GM18507 (cell line): Measurements from ENCODE around the gene LRRC8C.
"Not testable (repeated sequence)": the region's sequence is repeated elsewhere in the genome, so short reads cannot be mapped to it uniquely, and the experiment has no call there.

Experiments
- DNase-seq: peaks from one replicate; pipeline ENCODE4 v3.0.0; 2011; ENCODE audit warnings: low read depth; ENCODE audit not compliant: insufficient read length; ENCODE audit errors: extremely low spot score
- FAIRE-seq: peaks from 2 replicates; lab custom pipeline; 2011; peaks lifted over from hg19 to GRCh38; lab: Jason Lieb, UNC

Gene LRRC8C

DNA sequence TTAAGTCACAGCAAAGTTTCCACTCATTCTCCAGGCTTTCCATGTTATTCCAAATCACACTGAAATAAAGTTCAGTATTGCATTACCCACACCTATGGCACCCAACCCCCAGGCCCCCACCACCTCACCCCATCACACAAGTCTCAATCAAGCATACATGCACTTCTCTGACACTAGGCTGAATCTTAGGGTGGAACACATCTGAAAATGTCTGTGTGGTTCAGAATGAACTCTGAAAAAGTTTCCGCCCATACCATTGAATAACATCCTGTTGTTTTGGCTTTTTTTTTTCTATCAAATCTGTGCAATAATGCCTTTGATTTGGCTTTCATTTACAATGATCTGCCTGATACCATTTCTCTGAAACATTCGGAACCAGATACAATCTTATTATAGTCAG is 25.8 kb upstream of the LRRC8C start:
- no peak for FAIRE-seq
- no peak for DNase-seq

DNA sequence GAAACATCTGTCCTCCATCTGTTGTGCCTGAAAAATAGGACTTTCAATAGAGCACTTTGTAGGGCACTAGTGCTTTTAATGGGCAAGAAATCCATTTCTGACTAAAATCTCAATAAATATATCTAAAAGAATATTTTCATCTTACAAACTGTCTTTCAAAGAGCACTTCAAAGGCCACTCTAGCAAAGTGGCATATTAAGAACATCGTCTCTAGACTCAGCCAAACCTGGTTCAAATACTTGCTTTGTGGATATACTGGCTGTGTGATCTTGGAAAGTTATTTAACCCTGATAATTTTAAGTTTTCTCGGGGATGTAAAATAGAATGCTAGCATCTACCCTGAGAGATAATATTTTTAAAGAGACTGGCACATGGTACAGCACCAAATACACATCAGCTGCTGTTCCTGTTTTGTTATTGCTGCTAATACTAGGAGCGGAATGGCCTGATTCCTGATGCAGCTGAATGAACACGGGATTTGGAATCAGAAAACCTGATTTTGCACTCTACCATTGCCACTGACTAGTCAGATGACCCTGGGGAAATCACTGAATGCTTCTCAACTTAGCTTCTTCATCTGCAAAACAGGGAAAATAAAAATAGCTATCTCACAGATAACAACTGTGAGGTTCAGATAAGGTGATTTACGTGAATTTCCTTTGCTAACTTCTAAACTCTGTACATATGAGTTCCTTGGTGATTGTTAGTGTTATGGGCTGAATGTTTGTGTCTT is 25.2 kb upstream of the LRRC8C start:
- DNase-seq (no peak), FAIRE-seq (no peak)

DNA sequence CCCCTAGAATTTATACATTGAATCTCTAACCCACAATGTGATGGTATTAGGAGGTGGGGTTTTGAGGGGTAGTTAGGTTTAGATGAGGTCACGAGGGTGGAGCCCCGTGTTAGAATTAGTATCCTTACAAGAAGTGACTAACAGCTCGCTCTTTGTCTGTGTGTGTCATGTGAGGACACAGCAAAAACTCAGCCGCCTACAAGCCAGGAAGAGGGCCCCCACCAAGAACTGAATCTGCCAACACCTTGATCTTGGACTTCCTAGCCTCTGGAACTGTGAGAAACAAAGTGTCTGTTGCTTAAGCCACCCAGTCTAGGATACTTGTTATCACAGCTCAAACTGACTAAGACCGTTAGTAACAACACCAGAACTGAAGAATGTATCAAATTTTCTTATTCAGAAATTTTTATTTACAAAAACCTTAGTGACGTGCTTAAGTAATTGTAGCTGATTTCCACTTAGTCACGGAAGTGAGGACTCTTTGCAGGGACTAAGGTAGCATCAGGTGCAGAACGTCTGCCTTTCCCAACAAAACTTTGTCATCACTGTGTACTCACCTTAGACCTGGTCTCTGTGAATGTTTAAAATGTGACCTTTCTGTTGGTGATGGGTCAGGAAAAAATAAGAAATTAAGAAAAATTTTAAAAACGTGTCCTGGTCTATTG is 24.5 kb upstream of the LRRC8C start:
- DNase-seq (no peak), FAIRE-seq (no peak)

DNA sequence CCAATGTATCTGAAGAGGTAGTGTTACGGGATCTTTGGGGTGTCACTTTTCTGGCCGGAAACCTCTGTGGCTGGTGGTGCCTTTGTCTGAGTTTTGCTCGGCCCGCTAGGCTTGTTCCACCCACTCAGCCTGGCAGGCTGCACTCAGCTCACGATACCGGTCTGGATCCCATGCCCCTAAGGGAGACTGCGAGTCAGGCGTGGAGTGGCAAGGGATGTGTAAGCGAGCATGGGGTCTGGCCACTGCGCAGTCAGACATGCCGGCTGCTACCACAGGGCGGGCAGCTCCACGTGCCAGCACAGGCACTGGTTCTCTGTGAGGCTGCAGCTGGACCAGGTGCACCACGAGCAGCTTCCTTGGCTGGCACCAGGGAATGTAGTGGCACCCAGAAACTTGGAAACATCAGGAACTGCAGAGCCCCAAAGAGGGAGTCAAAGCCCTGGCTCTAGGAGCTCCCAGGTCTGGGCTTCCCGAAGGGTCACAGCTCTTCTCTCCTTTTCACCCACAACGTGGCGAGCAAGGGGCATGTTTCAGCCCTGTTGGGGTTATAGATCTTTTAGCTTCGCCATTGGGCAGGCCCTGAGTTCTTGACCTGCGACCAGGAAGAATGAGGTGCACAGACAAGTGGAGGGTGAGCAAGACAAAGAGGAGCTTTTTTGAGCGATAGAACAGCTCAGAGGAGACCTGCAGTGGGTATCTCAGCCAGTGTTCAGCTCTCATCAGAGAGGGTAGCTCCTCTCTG is 23.8 kb upstream of the LRRC8C start:
- DNase-seq (no peak), FAIRE-seq (no peak)

DNA sequence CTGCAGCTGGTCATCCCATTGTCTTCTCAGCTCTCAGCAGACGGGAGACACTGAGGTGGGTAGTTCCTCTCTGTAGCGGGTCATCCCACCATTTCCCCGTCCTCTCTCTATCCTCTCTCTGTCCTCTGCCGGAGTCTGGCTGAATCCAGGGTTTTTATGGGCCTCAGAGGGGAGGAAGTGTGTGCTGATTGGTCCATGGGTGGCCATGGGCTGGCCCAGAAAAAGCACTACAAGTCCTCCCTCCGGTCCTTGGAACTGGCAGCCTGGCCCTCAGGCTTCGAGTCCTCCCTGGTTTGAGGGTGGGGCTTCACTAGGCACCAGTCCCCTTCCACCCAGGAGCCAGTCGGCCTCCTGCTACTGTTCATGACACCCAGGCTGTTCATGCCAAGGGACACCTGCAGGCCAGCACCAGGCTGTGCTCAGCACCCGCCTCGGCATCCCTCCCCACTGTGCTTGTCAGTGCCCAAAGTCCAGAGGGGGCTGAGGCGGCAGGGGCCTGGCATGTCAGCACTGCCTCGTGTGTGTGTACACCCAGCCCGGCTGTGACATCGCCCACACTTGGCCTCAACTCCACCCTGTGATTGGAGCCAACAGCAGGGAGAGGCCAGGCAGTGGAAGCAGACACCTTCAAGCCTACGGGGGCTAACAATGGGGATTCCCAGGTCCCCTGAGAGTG is 23.0 kb upstream of the LRRC8C start:
- no peak for DNase-seq
- no peak for FAIRE-seq

DNA sequence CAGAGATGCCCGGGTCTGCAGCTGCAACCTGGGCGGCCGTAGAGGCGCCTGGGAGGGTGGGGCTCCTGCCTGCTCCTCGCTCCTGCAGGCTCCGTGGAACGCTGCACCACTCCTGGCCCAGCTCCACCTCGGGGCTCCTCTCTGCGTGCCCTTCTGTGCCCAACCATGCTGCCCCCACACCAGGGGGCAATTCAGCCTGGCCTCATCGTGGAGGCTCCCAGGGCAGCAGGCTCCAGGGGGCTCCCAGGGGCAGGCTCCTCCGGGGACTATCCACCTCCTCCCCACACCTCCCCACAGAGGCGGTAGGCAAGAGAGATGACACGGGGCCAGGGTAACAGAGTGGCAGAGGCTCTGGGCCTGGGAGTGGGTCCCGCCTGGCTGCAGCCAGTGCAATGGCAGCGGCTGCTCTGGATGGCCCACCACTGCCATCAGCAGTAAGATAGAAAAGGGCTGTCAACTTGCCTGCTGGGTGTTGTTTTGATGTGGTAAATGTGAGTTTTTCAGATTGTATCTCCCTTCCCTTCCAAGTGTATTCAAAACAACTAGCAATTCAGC is 22.4 kb upstream of the LRRC8C start:
- no peak for FAIRE-seq
- no peak for DNase-seq

DNA sequence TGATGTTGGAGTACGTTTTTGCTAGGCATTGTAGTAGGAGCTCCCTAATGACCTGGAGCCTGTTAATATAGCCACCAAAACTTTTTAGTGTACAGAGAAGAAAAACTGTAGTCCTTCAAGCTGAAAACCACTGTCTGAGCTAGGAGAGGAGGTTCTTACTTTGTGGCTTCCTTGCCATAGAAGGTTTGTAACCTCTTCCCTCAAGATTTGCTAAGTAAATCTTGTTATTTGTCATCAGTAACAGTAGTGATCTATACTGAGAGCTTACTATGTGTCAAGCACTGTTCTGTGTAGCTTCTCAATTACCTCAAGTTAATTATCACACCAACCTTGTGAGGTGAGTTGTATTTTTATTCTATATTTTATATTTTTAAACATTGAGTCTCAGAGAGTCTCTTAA is 21.2 kb upstream of the LRRC8C start:
- DNase-seq, result peak; percentile 51
- FAIRE-seq, result peak; percentile 83

DNA sequence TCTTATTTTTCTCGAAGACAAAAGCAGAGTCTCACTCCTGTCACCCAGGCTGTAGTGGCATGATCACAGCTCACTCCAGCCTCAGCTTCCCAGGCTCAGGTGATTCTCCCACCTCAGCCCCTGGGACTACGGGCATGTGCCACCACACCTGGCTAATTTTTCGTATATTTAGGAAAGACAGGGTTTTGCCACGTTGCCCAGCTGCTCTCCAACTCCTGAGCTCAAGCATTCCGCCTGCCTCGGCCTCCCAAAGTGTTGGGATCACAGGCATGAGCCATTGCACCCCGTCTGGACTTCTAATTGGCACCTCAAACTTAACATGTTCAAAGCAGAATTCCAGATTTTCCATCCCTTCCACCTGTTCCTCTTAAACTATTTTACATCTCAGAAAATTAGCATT is 19.0 kb upstream of the LRRC8C start:
- FAIRE-seq (no peak), DNase-seq (no peak)

DNA sequence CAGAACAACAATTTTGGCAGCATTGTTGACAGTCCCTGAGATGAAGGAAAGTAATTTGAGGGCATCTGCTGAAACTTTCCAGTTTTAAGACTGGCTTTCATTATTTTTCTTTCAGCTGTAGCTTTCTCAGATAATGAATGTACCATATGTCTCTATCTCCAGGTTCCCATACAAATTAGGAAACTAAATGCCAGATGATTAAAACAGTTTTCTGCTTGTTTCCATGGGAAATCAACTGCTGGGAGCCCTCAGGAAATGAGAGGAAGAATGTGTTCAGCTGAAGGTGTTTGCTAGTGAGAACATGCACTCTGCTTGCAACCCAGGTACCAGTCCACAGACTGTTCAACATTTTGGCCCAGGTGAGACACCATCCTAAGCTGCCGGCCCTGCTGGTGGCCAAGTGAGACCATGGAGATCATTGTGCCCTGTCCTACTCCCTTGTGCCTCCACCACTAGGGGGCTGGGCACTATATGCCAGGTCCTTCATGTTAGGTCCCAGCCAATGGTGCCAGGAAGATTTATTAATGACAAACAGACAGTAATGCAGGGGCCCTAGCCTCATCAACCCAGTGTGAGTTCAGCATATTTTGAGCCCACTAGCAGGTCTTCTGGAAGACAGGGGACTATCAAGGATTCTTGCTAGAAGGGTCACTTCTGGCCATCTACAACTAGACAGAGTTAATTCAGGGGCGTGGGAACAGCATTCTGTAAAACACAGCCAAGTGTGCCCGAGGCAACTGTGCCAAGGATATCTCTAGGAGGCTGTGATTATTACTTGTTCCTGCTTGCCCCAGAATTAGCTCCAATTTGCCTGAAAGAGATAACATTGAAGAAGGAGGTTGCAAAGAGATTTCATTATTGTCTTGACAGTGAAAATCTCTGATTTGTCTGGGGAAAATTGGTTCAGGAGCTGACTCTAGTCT is 17.0 kb upstream of the LRRC8C start:
- FAIRE-seq, result no peak
- DNase-seq, result no peak

DNA sequence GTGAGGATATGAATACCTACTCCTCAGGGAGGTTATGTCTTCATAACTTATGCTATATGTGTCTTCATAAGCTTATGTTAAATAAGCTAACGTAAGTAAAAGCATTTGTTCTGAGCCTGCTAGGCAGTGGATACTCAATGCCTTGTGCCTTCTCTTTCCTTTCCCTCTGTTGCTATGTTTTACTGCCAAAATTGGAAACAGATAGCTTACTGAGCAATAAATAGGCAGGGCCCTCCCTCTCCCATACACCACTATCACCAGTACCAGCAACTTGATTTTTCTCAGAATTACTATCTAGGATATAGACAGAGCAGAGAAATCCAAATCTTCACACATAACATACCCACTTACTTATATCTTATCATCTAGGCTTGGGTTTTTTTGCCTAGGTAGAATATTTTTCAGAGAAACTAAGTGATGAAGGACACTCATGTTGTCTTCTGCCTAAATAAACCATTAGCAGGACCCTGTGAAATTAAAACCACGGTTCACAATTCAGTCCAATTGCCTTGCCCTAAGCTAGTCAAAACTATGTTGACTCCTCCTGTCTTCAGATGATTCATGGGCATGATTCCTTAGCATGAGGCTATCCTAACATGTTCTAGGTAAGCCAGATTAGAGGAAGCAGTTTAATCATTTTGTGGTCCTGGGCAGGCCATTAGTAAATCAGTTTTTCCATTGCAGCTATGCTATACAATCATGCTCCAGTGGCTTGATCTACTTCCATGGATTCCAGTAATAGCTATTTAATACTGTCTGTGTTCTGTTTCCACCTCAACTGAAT is 15.9 kb upstream of the LRRC8C start:
- FAIRE-seq (no peak), DNase-seq (no peak)

DNA sequence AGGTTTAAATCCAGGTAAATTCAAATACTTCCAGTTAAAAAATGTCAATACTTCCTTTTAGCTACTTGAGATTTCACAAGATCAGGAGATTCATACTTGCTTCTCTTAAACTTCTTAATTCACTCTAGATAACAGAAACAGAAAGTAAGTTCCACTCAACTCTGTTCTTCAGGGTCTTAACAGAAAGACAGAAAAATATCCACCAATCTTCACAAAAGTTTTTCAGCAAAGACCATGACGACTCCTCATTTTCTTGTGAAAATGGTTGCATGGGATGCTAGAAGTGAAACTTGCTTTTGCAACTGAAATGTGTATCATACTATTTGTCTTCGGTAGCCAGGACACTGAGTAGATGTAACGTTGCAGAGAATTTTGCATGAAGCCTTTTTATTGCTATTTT is 12.3 kb upstream of the LRRC8C start:
- no peak for DNase-seq
- FAIRE-seq, result peak; percentile 5

DNA sequence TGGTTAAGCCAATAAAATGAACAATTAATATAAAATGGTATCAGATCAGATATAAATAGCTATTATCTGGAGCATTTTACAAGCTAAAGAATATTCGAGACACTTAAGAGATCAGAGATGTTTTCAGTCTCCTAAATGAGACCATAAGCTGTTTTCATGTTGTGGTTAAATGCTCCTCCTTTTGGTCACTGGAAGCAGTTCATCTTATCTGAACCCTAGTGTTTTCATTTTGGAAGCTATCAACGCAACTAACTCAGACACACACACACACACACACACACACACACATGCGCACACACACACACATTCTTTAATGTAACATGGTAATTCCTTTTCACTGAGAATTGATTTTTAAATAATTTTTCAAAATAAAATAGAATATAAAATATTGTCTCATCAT is 10.0 kb upstream of the LRRC8C start:
- no peak for DNase-seq
- FAIRE-seq, result no peak

DNA sequence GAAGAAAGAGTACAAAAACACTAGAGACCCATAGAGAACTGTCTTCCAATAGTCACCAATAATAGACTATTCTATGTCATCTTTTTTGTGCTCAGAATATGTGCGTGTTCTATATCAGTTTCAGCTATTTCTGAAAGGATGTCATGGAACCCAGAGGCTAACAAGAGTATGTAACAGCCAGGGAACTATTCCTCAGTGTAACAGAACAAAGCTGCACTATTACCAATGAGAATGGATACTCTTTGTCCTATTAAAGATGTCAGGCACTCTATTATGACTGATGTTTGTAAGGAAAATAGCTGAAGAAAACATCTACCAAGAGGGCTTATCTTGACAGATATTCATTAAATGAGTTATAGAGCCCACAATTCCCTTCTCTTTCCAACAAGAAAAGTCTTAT is 8.6 kb upstream of the LRRC8C start:
- FAIRE-seq, result no peak
- no peak for DNase-seq

DNA sequence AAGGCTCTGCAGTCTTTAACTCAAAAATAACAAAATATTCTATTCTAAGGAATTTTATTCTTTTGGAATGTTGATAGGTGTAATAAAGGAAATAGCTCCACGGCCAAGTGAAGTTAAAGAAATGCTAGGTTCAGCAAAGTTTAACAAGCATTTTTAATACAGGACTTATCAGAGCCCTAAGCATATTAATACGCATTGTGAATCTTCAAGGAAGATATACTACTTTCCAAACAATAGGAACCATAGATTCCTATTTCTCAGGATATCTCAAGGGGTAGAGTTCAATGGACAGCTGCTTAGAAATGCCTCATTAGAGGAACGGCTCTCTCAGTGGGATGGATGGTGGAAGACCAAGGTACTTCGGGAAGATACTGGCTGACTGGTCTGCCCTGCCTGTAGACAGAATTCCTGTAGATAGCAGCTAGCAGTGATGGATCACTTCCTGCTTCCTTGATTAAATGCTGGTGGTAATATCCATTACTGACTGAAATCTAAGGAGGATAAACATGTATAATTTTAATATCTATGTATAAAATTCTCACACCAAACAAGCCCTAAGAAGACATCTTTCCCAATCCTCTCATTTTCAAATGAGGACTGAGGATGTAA is 8.1 kb upstream of the LRRC8C start:
- FAIRE-seq, result no peak
- no peak for DNase-seq

DNA sequence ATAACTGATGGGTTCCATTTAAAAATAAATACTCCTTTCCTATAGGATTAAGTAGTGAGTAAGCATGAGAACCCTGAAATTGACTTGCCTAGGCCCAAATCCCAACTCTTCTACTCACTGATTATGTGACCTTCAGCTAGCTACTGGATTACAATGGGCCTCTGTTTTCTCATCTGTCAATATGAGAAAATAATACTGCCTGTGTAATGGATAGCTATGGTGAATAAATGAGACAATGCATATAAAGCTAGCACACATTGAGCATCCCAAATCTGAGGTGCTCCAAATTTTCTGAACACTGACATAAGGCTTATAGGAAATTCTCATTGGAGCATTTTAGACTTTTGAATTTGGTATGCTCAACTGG is 5.3 kb upstream of the LRRC8C start:
- no peak for DNase-seq

DNA sequence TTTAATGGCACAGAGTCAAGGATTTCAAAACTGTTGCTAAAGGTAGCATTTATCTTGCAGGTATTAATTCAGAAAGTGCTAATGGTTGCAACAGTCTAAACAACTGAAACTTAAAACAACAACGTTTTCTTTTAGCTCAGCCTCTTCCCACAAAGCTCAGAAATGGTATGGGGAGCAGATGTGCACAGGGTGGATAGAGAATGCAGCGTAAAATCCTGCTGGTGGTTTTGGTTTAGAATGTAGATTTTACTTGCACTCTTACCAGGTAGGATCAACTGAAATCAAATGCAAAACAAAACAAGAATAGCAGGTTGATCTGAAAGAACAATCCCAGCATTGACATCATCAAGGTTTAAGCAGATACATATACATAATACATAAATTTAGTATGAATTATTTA is 3.8 kb upstream of the LRRC8C start:
- FAIRE-seq (peak; percentile 49), DNase-seq (no peak)

More for the DNA sequence above, 5.3 kb upstream of the LRRC8C start:
- FAIRE-seq, result no peak

DNA sequence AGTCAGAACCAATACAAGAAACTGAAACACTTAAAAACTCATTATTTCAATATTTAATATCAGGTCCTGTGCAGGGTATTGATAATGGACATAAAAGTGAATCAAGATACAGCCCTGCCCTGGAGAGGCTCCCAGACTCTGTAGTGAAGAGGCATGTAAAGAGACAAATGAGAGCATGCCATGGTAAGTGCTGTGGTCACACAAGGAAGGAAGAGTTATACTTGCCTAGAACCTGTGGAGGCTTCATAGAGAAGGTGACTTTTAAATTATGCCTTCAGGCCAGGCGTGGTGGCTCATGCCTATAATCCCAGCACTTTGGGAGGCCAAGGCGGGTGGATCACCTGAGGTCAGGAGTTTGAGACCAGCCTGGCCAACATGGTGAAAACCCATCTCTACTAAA is 3.3 kb upstream of the LRRC8C start:
- not testable (repeated sequence) for FAIRE-seq, DNase-seq

DNA sequence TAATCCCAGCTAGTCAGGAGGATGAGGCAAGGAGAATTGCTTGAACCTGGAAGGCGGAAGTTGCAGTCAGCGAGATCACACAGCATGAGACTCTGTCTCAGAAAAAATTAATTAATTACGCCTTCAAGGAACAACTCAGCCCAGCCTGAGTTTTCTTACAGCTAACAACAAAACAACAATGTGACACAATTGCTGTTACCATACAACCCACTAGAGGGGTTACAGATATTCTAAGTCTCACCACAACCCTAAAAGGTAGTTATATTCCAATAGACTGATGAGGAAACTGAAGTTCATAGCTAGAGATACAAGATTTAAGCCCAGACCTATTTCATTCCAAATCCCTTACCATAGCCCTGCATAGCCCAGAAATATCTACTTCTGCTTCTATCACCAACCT is 2.9 kb upstream of the LRRC8C start:
- no peak for FAIRE-seq
- DNase-seq, result no peak
